PC-3 (cell line): ENCODE results near the gene CSNK1E. TPM values are rescaled to one million over a fixed set of nuclear protein-coding genes. Genes with fewer than 3 reads are reported as not detected.
"Not testable (repeated sequence)": the region's sequence is repeated elsewhere in the genome, so short reads cannot be mapped to it uniquely, and the experiment has no call there.

Experiments
- ATAC-seq: fragments of 200-7000 bp; cut with Tn5 transposase; 2 replicates; pipeline ENCODE4 v1.9.1; 2020; ENCODE audit warnings: mild to moderate bottlenecking, moderate library complexity
- BruUV-seq: library from RNA; stranded (reverse); fragments of 400-500 nt; replicated peaks from 2 replicates; lab custom pipeline; 2021; lab: Mats Ljungman, UMichigan
- CTCF ChIA-PET: fragments of 300-600 bp; sonication (Branson Sonifier 250); formaldehyde crosslinking; loops from one replicate; lab custom pipeline; 2022; ENCODE audit warnings: antibody characterized with exemption; lab: Charles Lee
- POLR2A ChIA-PET: fragments of 300-600 bp; sonication (Branson Sonifier 250); formaldehyde crosslinking; loops from one replicate; lab custom pipeline; 2022; ENCODE audit warnings: antibody characterized with exemption; ENCODE audit not compliant: unreplicated experiment; lab: Charles Lee
- DNase-seq: peaks from one replicate; pipeline ENCODE4 v3.0.0-alpha.2; 2015
- H2AFZ ChIP-seq: fragments of 300-600 bp; sonication (generic); 2 replicates; pipeline ENCODE4 v1.6.0; 2016; ENCODE audit warnings: antibody characterized with exemption, low read length
- H3F3A ChIP-seq: fragments of 300-600 bp; sonication (generic); one replicate; pipeline ENCODE4 v1.6.0; 2017; ENCODE audit warnings: antibody characterized with exemption, low read length, control low read depth, mild to moderate bottlenecking; ENCODE audit not compliant: unreplicated experiment
- H3K27ac ChIP-seq: fragments of 300-600 bp; sonication (generic); 2 replicates; pipeline ENCODE4 v1.5.1; 2016; ENCODE audit warnings: mild to moderate bottlenecking, low read length
- H3K27me3 ChIP-seq: fragments of 300-600 bp; sonication (generic); 2 replicates; pipeline ENCODE4 v1.6.1; 2016; ENCODE audit warnings: low read length, mixed read lengths
- H3K36me3 ChIP-seq: fragments of 300-600 bp; sonication (generic); 2 replicates; pipeline ENCODE4 v1.6.1; 2016; ENCODE audit warnings: low read depth, mixed run types, low read length, mixed read lengths
- H3K4me1 ChIP-seq: fragments of 300-600 bp; sonication (generic); 2 replicates; pipeline ENCODE4 v1.5.1; 2016; ENCODE audit warnings: low read length; ENCODE audit not compliant: insufficient read depth
- H3K4me2 ChIP-seq: fragments of 300-600 bp; sonication (generic); 2 replicates; pipeline ENCODE4 v1.6.0; 2016; ENCODE audit warnings: low read length
- H3K4me3 ChIP-seq: fragments of 300-600 bp; sonication (generic); 2 replicates; pipeline ENCODE4 v1.5.1; 2016; ENCODE audit warnings: mild to moderate bottlenecking, low read length, mixed read lengths
- H3K79me2 ChIP-seq: fragments of 300-600 bp; sonication (generic); 2 replicates; pipeline ENCODE4 v1.6.1; 2017; ENCODE audit warnings: low read length, mixed read lengths
- H3K9ac ChIP-seq: fragments of 300-600 bp; sonication (generic); 2 replicates; pipeline ENCODE4 v1.6.0; 2016; ENCODE audit warnings: mild to moderate bottlenecking, low read length
- H3K9me2 ChIP-seq: fragments of 300-600 bp; sonication (generic); replicated peaks from 2 replicates; pipeline ENCODE4 v1.6.1; 2016; ENCODE audit warnings: mixed run types, low read length, mixed read lengths
- H3K9me3 ChIP-seq: fragments of 300-600 bp; sonication (generic); 2 replicates; pipeline ENCODE4 v1.6.1; 2016; ENCODE audit warnings: low read length, mixed read lengths
- H4K20me1 ChIP-seq: fragments of 300-600 bp; sonication (generic); 2 replicates; pipeline ENCODE4 v1.6.1; 2016; ENCODE audit warnings: low read length, mixed read lengths
- EZH2 ChIP-seq: fragments of 300-600 bp; sonication (generic); IDR thresholded peaks from one replicate; pipeline ENCODE4 v1.6.1; 2017; ENCODE audit warnings: antibody characterized with exemption, mild to moderate bottlenecking, low read length; ENCODE audit not compliant: unreplicated experiment
- EZH2phosphoT487 ChIP-seq: fragments of 300-600 bp; sonication (generic); IDR thresholded peaks from 2 replicates; pipeline ENCODE4 v1.6.1; 2018; ENCODE audit warnings: mild to moderate bottlenecking, antibody characterized with exemption, low read length, borderline replicate concordance
- intact Hi-C: fragments of 100-400 bp; cut with micrococcal nuclease; formaldehyde crosslinking; loops from 2 replicates; pipeline ENCODE4 v1.9.0; 2023
- total RNA-seq: library from RNA; depleted of rRNA; stranded (reverse); fragments of >200 nt; gene quantifications from 2 replicates; pipeline ENCODE4 v1.2.3, GENCODE V29; 2014
- TF ChIP-seq, protein P1 (sequence below): fragments of 300-600 bp; sonication (generic); conservative IDR thresholded peaks from 2 replicates; pipeline ENCODE4 v1.5.1; 2017; ENCODE audit warnings: antibody characterized with exemption, low read depth, mild to moderate bottlenecking, low read length

Gene CSNK1E
- total RNA-seq, 1 experiment from 2014 or later, result 147 TPM

GRCh38 chr22:38357971-38358370 lies 40.7 kb upstream of the CSNK1E start:
- H3K27me3 ChIP-seq, H3K79me2 ChIP-seq, H3K4me1 ChIP-seq, H3K27ac ChIP-seq, H2AFZ ChIP-seq, H3K4me3 ChIP-seq, POLR2A ChIA-PET, intact Hi-C loops, H3K4me2 ChIP-seq, BruUV-seq, H3K9me3 ChIP-seq, H3F3A ChIP-seq, ATAC-seq, H3K36me3 ChIP-seq, DNase-seq, H3K9me2 ChIP-seq, CTCF ChIA-PET, H4K20me1 ChIP-seq, H3K9ac ChIP-seq: not testable (repeated sequence)

- Histone ChIP-seq H3K79me2 (no peaks in the 10 kb centered on the region), H3K9ac (no peak overlapping the region), H3K27ac (no peak overlapping the region), H3K9me3 (no peaks in the 10 kb centered on the region), H3F3A (no peaks in the 10 kb centered on the region), H4K20me1 (no peaks in the 10 kb centered on the region), H3K36me3 (no peaks in the 10 kb centered on the region), H3K4me2 (no peak overlapping the region), H3K27me3 (no peaks in the 10 kb centered on the region), H3K4me3 (no peak overlapping the region), H3K4me1 (no peaks in the 10 kb centered on the region), H3K9me2 (no peaks in the 10 kb centered on the region), H2AFZ (no peak overlapping the region)
- no TSS peak for BruUV-seq
- ATAC-seq (no peak), DNase-seq (no peak)
- CTCF ChIA-PET, result no interaction called here
- TF ChIP-seq EZH2, result no peak
- TF ChIP-seq, protein P1, sequence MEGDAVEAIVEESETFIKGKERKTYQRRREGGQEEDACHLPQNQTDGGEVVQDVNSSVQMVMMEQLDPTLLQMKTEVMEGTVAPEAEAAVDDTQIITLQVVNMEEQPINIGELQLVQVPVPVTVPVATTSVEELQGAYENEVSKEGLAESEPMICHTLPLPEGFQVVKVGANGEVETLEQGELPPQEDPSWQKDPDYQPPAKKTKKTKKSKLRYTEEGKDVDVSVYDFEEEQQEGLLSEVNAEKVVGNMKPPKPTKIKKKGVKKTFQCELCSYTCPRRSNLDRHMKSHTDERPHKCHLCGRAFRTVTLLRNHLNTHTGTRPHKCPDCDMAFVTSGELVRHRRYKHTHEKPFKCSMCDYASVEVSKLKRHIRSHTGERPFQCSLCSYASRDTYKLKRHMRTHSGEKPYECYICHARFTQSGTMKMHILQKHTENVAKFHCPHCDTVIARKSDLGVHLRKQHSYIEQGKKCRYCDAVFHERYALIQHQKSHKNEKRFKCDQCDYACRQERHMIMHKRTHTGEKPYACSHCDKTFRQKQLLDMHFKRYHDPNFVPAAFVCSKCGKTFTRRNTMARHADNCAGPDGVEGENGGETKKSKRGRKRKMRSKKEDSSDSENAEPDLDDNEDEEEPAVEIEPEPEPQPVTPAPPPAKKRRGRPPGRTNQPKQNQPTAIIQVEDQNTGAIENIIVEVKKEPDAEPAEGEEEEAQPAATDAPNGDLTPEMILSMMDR, result no peak
- no peak for TF ChIP-seq EZH2phosphoT487
- intact Hi-C loops, result no loop called here
- POLR2A ChIA-PET, result no interaction called here
These were observed 38.0 kb upstream of the CSNK1E start for GRCh38 chr22:38355275-38355674.

GRCh38 chr22:38353701-38354100 lies 36.5 kb upstream of the CSNK1E start:
- ChIA-PET CTCF (no interaction called here), POLR2A (no interaction called here)
- H3K27me3 ChIP-seq, result no peaks in the 10 kb centered on the region
- H3K9ac ChIP-seq, result no peak overlapping the region
- intact Hi-C loops, result no loop called here
- no peaks in the 10 kb centered on the region for H3K9me3 ChIP-seq
- no peaks in the 10 kb centered on the region for H3K79me2 ChIP-seq
- no peaks in the 10 kb centered on the region for H3K36me3 ChIP-seq
- H2AFZ ChIP-seq, result no peak overlapping the region
- no TSS peak for BruUV-seq
- no peaks in the 10 kb centered on the region for H4K20me1 ChIP-seq
- ATAC-seq, result no peak
- TF ChIP-seq EZH2 (no peak), EZH2phosphoT487 (no peak)
- TF ChIP-seq, protein P1, result no peak
- H3K4me1 ChIP-seq, result 0 out of 2 replicates have a peak, but pooled peaks cover 1% of the 10 kb centered on the region
- no peaks in the 10 kb centered on the region for H3F3A ChIP-seq
- H3K9me2 ChIP-seq, result no peaks in the 10 kb centered on the region
- no peak overlapping the region for H3K27ac ChIP-seq
- H3K4me2 ChIP-seq, result no peak overlapping the region
- DNase-seq, result no peak
- H3K4me3 ChIP-seq, result no peak overlapping the region
